SK-N-SH (cell line): ENCODE results near the gene STARD7.

Experiments used
- CTCF ChIP-seq: fragments of 200-600 bp; sonication (generic); IDR thresholded peaks from 2 replicates; pipeline ENCODE4 v1.6.1; 2017; ENCODE audit warnings: antibody characterized with exemption, mild to moderate bottlenecking, moderate library complexity
- EP300 ChIP-seq, 2 experiments: IDR thresholded peaks; 2 replicates each; pipeline versions ENCODE4 v1.4.0 to v1.6.1; 2012; ENCODE audit warnings: borderline replicate concordance in 1 of 2, low read depth in 1 of 2, low read length in 1 of 2
- EZH2phosphoT487 ChIP-seq: fragments of 200-600 bp; sonication (generic); IDR thresholded peaks from 2 replicates; pipeline ENCODE4 v1.6.1; 2017; ENCODE audit warnings: low read depth, mixed run types, mild to moderate bottlenecking, antibody characterized with exemption, moderate library complexity, borderline replicate concordance
- POLR2AphosphoS5 ChIP-seq: IDR thresholded peaks from 2 replicates; pipeline ENCODE4 v1.6.1; 2012; ENCODE audit warnings: low read depth, low read length
- RAD21 ChIP-seq: IDR thresholded peaks from 2 replicates; pipeline ENCODE4 v1.6.1; 2012; ENCODE audit warnings: mild to moderate bottlenecking, low read length
- REST ChIP-seq: IDR thresholded peaks from 2 replicates; pipeline ENCODE4 v1.6.1; 2012; ENCODE audit warnings: mild to moderate bottlenecking, low read depth, low read length, moderate library complexity
- RFX5 ChIP-seq: IDR thresholded peaks from 2 replicates; pipeline ENCODE4 v1.6.1; 2012; ENCODE audit warnings: mild to moderate bottlenecking, improper control_type of control experiment, low read length
- TAF1 ChIP-seq: IDR thresholded peaks from 2 replicates; pipeline ENCODE4 v1.6.1; 2012; ENCODE audit warnings: low read depth, mild to moderate bottlenecking, low read length, moderate library complexity, borderline replicate concordance
- YY1 ChIP-seq: IDR thresholded peaks from 2 replicates; pipeline ENCODE4 v1.4.0; 2012; ENCODE audit warnings: low read depth, mild to moderate bottlenecking

- TF ChIP-seq CTCF (no peak), EP300 (IDR thresholded peaks at IDR 0.05; ENCODE audit: borderline replicate concordance in 1 of 2, low read depth in 1 of 2, low read length in 1 of 2) (no peak), REST (no peak), RFX5 (no peak), POLR2AphosphoS5 (no peak), YY1 (no peak), EZH2phosphoT487 (no peak), TAF1 (no peak), RAD21 (no peak)
Observed at GRCh38 chr2:96241227-96241626, 32.6 kb upstream of the STARD7 start.
